ENCODE data around the gene METTL24. TPM values are rescaled to one million over a fixed set of nuclear protein-coding genes. Genes with fewer than 3 reads are reported as not detected.
A peak's percentile ranks its signal among the peaks of the same experiment; 100 is the strongest.
"Not testable (repeated sequence)": the region's sequence is repeated elsewhere in the genome, so short reads cannot be mapped to it uniquely, and the experiment has no call there.

METTL24 gene
- total RNA-seq, 1 donor from 2014 or later = 1.5 TPM

DNA sequence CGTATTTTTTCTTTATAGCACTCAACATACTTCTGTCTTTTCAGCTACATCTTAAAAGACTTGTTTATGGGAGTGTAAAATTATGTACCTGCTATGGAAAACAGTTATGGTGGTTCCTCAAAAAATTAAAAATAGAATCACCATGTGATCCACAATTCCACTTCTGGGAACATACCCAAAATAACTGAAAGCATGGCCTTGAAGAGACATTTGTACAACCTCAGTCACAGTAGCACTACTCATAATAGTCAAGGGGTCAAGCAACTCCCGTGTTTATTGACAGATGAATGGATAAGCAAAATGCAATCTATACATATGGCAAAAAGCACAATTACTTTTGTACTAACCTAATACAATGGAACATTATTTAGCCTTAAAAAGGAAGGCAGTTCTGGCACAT, 74.5 kb downstream of the METTL24 start:
- no peak for DNase-seq
- H3K27ac Mint-ChIP-seq (ENCODE audit: unreplicated experiment) = no peak overlapping the region
- no peak overlapping the region for H3K4me3 Mint-ChIP-seq (ENCODE audit: unreplicated experiment)
- TF ChIP-seq, protein P1, sequence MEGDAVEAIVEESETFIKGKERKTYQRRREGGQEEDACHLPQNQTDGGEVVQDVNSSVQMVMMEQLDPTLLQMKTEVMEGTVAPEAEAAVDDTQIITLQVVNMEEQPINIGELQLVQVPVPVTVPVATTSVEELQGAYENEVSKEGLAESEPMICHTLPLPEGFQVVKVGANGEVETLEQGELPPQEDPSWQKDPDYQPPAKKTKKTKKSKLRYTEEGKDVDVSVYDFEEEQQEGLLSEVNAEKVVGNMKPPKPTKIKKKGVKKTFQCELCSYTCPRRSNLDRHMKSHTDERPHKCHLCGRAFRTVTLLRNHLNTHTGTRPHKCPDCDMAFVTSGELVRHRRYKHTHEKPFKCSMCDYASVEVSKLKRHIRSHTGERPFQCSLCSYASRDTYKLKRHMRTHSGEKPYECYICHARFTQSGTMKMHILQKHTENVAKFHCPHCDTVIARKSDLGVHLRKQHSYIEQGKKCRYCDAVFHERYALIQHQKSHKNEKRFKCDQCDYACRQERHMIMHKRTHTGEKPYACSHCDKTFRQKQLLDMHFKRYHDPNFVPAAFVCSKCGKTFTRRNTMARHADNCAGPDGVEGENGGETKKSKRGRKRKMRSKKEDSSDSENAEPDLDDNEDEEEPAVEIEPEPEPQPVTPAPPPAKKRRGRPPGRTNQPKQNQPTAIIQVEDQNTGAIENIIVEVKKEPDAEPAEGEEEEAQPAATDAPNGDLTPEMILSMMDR (IDR thresholded peaks at IDR 0.05; ENCODE audit: partially characterized antibody, unreplicated experiment) = no peak
- peaks cover 5% of the 10 kb centered on the region for H3K36me3 Mint-ChIP-seq (ENCODE audit: unreplicated experiment)
- no peaks in the 10 kb centered on the region for H3K9me3 Mint-ChIP-seq (ENCODE audit: unreplicated experiment)
- H3K27me3 Mint-ChIP-seq (ENCODE audit: unreplicated experiment) = no peaks in the 10 kb centered on the region
- H3K4me1 Mint-ChIP-seq (ENCODE audit: low read depth, unreplicated experiment) = peaks cover 10% of the 10 kb centered on the region

DNA sequence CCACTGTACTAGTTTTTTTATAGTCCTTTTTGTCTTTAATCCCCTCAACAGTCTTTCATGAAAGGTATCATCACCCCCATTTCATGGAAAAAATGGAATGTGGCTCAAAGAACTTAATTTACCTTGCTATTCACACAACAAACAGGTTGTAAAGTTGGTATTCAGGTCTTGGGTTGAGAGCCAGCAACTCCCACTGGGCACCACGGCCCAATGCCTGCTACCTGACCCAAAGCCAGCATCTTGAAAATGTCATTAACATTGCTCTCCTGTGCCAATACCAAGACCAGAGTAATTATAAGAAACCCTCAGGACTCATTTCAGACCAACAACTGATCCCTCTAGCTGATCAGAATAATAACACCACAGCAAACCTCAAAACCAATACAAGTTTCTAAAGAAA, 75.7 kb downstream of the METTL24 start:
- no peak for DNase-seq
- H3K36me3 Mint-ChIP-seq (ENCODE audit: unreplicated experiment) = no peaks in the 10 kb centered on the region
- H3K9me3 Mint-ChIP-seq (ENCODE audit: unreplicated experiment) = no peaks in the 10 kb centered on the region
- H3K4me3 Mint-ChIP-seq (ENCODE audit: unreplicated experiment) = no peak overlapping the region
- H3K4me1 Mint-ChIP-seq (ENCODE audit: low read depth, unreplicated experiment) = peaks cover 10% of the 10 kb centered on the region
- TF ChIP-seq, protein P1 (IDR thresholded peaks at IDR 0.05; ENCODE audit: partially characterized antibody, unreplicated experiment) = no peak
- no peak overlapping the region for H3K27ac Mint-ChIP-seq (ENCODE audit: unreplicated experiment)
- no peaks in the 10 kb centered on the region for H3K27me3 Mint-ChIP-seq (ENCODE audit: unreplicated experiment)

DNA sequence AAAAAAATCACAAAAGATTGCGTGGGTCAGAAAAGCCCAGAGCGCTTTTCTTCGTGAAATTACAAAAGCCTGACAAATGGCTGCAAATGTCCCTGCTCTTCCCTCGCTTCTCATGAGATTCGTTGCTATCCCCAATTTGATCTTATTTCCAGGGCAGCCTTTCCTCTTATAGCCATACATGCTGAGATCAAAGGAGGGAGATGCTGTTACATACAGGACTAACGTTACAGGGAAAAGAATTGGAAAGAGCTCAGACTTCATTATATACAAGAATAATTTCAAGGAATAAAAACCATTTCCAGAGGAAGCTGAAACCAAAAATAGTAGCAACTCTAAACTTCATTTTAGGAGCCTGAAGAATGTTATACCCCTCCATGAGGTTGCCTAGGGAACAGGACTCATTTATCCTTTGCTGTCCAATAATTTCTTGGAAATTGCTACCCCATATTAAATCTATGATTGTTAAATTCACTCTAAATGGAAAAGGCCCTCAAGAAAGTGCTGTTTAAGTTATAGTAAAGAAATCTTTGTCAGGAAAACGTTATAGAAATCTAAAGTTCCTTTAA, 81.0 kb downstream of the METTL24 start:
- Mint-ChIP-seq H3K36me3 (ENCODE audit: unreplicated experiment) (no peaks in the 10 kb centered on the region), H3K9me3 (ENCODE audit: unreplicated experiment) (peaks cover 3% of the 10 kb centered on the region), H3K4me1 (ENCODE audit: low read depth, unreplicated experiment) (no peaks in the 10 kb centered on the region), H3K27ac (ENCODE audit: unreplicated experiment) (no peak overlapping the region), H3K4me3 (ENCODE audit: unreplicated experiment) (no peak overlapping the region), H3K27me3 (ENCODE audit: unreplicated experiment) (no peaks in the 10 kb centered on the region)
- TF ChIP-seq, protein P1 (IDR thresholded peaks at IDR 0.05; ENCODE audit: partially characterized antibody, unreplicated experiment) = no peak
- DNase-seq = no peak

DNA sequence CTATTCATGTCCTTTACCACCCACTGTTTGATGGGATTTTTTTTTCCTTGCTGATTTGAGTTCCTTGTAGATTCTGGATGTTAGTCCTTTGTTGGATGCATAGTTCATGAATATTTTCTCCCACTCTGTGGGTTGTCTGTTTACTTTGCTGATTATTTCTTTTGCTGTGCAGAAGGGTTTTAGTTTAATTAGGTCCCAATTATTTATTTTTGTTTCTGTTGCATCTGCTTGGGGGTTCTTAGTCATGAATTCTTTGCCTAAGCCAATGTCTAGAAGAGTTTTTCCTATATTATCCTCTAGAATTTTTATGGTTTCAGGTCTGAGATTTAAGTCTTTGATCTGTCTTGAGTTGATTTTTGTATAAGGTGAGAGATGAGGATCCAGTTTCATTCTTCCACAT, 85.4 kb downstream of the METTL24 start:
- DNase-seq; H3K36me3 Mint-ChIP-seq (ENCODE audit: unreplicated experiment); H3K4me3 Mint-ChIP-seq (ENCODE audit: unreplicated experiment); H3K4me1 Mint-ChIP-seq (ENCODE audit: low read depth, unreplicated experiment); H3K27me3 Mint-ChIP-seq (ENCODE audit: unreplicated experiment); H3K27ac Mint-ChIP-seq (ENCODE audit: unreplicated experiment); H3K9me3 Mint-ChIP-seq (ENCODE audit: unreplicated experiment): not testable (repeated sequence)

DNA sequence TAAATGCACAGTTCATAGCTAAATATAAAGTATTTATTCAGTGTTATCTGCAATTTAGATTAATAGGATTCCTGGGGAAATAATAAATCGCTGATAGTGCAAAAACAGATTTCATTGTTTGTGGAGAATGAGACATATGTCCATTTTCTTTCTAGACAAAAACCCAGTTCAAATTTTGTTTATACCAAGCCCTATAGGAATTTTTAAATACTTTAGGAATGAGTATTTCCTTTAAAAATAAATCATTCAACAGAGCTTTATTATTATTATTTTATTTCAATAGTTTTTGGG, 86.5 kb downstream of the METTL24 start:
- Mint-ChIP-seq H3K36me3 (ENCODE audit: unreplicated experiment) (peaks cover 4% of the 10 kb centered on the region), H3K4me3 (ENCODE audit: unreplicated experiment) (no peak overlapping the region), H3K9me3 (ENCODE audit: unreplicated experiment) (peaks cover 3% of the 10 kb centered on the region), H3K4me1 (ENCODE audit: low read depth, unreplicated experiment) (peaks cover 6% of the 10 kb centered on the region), H3K27me3 (ENCODE audit: unreplicated experiment) (no peaks in the 10 kb centered on the region), H3K27ac (ENCODE audit: unreplicated experiment) (no peak overlapping the region)
- TF ChIP-seq, protein P1 (IDR thresholded peaks at IDR 0.05; ENCODE audit: partially characterized antibody, unreplicated experiment) = no peak
- DNase-seq = no peak

DNA sequence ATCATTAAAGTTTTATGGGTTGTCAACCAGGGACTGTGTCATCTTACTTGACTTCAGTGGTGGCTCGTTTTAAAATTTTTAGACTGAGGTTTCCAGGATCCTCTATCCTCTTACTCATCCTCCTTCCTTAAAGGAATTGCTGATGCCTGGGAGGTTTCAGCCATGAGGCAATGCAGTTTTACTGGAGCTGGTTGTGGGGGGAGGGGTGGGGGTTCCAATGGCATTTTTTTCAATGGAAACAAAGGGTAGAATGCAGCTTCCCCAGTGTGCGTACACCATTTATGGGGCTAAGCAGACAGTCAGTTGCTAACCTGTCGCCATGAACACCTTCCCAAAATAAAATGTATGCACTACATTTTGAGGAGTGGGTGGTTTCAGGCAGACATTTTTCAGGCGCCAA, 88.0 kb downstream of the METTL24 start:
- Mint-ChIP-seq H3K4me1 (ENCODE audit: low read depth, unreplicated experiment) (peaks cover 6% of the 10 kb centered on the region), H3K36me3 (ENCODE audit: unreplicated experiment) (peaks cover 4% of the 10 kb centered on the region), H3K27ac (ENCODE audit: unreplicated experiment) (peak overlapping the region; percentile 36), H3K9me3 (ENCODE audit: unreplicated experiment) (peaks cover 2% of the 10 kb centered on the region), H3K27me3 (ENCODE audit: unreplicated experiment) (no peaks in the 10 kb centered on the region), H3K4me3 (ENCODE audit: unreplicated experiment) (no peak overlapping the region)
- peak; percentile 18 for DNase-seq
- TF ChIP-seq, protein P1 (IDR thresholded peaks at IDR 0.05; ENCODE audit: partially characterized antibody, unreplicated experiment) = no peak
